Measurements from ENCODE around the gene SFT2D3. TPM values are rescaled to one million over a fixed set of nuclear protein-coding genes. Genes with fewer than 3 reads are reported as not detected.

Gene SFT2D3
- total RNA-seq, 1 donor from 2014 or later, result 7.4 TPM

DNA sequence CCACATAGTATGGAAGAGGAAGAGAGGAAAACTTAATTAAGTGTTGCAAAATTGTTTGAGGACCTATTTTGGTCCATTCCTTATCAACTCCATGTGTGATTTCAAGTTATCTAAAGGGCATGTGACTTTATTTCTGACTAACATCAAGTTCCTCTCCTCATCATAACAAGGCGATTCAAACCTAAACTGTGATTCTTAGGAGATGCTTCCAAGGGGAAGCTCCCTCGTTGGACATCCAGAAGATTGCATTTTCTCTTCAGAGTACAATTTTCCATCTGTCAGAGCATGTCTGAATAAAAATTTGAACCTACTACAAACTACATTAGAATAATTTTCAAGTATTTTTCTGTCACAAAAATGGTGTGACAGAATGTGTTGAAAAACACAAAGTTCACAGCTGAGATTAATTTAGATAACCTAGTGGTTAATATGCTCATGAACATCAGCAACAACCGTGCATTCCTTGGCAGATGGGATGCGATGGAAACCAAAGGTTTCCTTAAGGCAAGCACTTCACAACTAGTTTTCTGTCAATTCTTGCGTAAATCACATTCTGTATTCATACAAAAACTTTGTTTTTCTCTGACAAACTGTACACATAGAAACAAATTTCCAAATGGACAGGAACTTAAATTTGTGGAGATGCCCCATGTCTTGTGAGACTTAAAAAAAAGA, 4.2 kb downstream of the SFT2D3 start:
- Histone ChIP-seq H3K27ac (peak overlapping the region; percentile 28), H3K4me1 (peaks cover 48% of the 10 kb centered on the region), H3K4me3 (no peak overlapping the region), H3K36me3 (peaks cover 53% of the 10 kb centered on the region), H3K27me3 (ENCODE audit: low read depth) (no peaks in the 10 kb centered on the region), H3K9me3 (no peaks in the 10 kb centered on the region)
- ATAC-seq, result peak in 1 of 2 donors; percentile 23
- TF ChIP-seq, protein P1, sequence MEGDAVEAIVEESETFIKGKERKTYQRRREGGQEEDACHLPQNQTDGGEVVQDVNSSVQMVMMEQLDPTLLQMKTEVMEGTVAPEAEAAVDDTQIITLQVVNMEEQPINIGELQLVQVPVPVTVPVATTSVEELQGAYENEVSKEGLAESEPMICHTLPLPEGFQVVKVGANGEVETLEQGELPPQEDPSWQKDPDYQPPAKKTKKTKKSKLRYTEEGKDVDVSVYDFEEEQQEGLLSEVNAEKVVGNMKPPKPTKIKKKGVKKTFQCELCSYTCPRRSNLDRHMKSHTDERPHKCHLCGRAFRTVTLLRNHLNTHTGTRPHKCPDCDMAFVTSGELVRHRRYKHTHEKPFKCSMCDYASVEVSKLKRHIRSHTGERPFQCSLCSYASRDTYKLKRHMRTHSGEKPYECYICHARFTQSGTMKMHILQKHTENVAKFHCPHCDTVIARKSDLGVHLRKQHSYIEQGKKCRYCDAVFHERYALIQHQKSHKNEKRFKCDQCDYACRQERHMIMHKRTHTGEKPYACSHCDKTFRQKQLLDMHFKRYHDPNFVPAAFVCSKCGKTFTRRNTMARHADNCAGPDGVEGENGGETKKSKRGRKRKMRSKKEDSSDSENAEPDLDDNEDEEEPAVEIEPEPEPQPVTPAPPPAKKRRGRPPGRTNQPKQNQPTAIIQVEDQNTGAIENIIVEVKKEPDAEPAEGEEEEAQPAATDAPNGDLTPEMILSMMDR (IDR thresholded peaks at IDR 0.05), result no peak
- DNase-seq, result no peak
- intact Hi-C loops (cut with DNase I), result no loop called here

DNA sequence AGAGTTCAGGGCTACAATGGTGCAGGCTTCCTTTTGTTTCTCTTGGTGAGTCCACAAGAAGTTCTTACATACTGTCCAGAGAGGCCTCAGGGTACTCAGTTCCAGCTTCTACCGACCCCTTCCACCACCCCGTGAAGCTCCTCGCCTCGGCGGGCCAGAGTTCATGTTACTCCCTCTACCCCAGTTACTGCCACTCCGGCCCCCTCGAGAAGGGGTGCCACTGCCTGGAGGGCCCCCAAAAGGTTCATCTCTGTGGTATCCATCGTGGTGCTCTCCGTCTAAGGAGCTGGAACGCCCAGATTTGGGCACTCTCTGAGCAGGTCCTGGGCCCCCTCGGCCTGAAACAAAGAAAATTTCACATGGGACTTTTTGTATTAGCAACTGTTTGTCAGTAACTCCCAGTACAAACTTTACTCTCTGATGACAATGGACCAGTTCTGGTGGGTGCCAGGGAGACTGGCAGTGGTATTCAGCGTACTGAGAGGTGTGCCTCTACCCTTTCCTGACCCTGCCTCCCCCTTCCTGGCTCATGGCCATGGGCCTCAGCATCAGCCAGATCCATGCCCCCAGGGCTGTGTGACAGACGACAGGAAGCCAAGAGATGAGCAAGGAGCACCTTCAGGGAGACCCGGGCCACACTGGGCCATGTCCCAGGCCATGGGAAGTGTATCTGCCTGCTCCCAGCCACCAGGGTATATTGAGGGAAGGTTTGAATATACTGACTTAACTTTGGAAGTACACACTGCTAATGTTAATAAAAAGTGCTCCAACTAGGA, 5.1 kb downstream of the SFT2D3 start:
- Histone ChIP-seq H3K27ac (peak overlapping the region; percentile 28), H3K36me3 (peaks cover 53% of the 10 kb centered on the region), H3K9me3 (no peaks in the 10 kb centered on the region), H3K27me3 (ENCODE audit: low read depth) (no peaks in the 10 kb centered on the region), H3K4me3 (no peak overlapping the region), H3K4me1 (peaks cover 44% of the 10 kb centered on the region)
- no peak for ATAC-seq
- TF ChIP-seq, protein P1 (IDR thresholded peaks at IDR 0.05), result no peak
- DNase-seq, result no peak
- intact Hi-C loops (cut with DNase I), result no loop called here

DNA sequence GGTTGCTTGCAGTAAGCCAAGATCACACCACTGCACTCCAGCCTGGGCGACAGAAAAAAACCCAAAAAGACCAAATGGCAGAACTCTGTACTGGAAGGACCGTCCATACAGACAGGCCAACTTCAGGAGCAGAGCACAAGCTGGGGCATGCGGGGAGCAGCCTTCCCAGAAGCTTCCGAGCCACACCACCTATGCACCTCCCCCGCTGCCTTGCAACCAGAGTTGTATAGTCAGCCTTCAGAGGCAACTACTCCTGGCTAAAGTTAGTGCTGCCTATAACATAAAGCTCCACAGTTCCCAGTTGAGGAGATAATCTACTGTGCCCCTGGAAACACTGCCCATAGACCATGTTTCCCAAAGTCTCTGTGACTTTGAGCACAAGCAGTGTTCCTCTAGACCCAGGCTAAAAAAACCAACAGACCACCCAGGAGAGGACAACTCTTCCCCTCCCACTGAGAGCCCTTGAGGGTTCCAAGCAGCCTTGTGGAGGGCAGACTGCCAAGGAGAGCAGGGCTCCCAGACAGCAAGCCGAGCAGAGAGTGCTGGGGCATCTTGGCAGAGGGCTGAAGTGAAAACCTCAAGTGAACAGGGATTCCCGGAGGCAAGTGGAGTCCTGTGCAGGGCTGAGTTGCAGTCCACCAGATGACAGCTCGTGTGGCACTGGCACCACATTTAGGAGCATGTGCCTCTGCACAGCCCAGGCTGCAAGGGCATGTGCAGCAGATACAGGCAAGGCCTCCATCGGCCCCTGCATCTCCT, 6.8 kb downstream of the SFT2D3 start:
- H3K4me3 ChIP-seq, result no peak overlapping the region
- intact Hi-C loops (cut with DNase I), result no loop called here
- peaks cover 54% of the 10 kb centered on the region for H3K36me3 ChIP-seq
- H3K27me3 ChIP-seq (ENCODE audit: low read depth), result no peaks in the 10 kb centered on the region
- no peak overlapping the region for H3K27ac ChIP-seq
- ATAC-seq (peak; percentile 39 to 46), DNase-seq (no peak)
- H3K4me1 ChIP-seq, result peaks cover 35% of the 10 kb centered on the region
- TF ChIP-seq, protein P1 (IDR thresholded peaks at IDR 0.05), result no peak
- H3K9me3 ChIP-seq, result no peaks in the 10 kb centered on the region

DNA sequence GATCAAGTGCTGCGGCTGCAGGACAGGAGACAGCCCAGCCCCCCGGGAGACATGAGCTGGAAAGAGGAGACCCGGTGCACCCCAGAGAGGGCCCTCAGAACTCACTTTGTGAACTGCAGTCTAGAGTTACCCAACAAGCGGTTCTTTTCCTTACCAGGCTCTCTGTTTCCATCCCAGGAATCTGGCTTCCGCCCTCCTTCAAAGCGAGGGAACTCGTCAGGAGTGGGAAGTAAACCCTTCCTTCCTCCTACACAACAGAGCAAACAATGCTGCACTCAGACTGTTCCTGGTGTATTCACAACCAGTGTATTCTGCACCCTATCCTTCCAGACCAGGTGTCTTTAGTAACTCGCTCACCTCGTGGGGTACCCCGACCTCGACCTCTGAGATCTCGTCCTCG, 8.0 kb downstream of the SFT2D3 start:
- intact Hi-C loops (cut with DNase I), result no loop called here
- DNase-seq (no peak), ATAC-seq (no peak)
- Histone ChIP-seq H3K27me3 (ENCODE audit: low read depth) (no peaks in the 10 kb centered on the region), H3K4me3 (no peak overlapping the region), H3K4me1 (peaks cover 22% of the 10 kb centered on the region), H3K36me3 (peaks cover 58% of the 10 kb centered on the region), H3K27ac (no peak overlapping the region), H3K9me3 (no peaks in the 10 kb centered on the region)
- TF ChIP-seq, protein P1 (IDR thresholded peaks at IDR 0.05), result no peak

DNA sequence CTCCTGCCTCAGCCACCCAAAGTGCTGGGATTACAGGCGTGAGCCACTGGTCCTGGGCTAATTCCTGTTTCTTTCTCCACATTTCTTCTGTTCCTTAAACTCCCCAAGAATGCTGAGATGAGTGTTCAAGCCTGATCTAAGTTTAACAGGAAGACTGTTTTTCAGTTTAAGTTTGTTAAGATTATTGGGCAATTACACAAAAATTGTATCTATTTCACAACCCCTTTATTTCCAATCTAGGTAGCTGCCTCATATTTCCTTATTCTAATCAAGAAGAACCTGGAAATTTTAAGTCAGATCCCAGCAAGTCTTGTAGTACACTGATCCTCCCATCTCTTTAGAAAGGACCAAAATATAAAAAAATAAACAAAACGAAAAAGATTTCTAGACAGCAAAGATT, 11.7 kb downstream of the SFT2D3 start:
- TF ChIP-seq, protein P1 (IDR thresholded peaks at IDR 0.05), result no peak
- no peak overlapping the region for H3K4me3 ChIP-seq
- intact Hi-C loops (cut with DNase I), result no loop called here
- H3K36me3 ChIP-seq, result peaks cover 60% of the 10 kb centered on the region
- DNase-seq, result no peak
- no peak overlapping the region for H3K27ac ChIP-seq
- no peaks in the 10 kb centered on the region for H3K4me1 ChIP-seq
- H3K27me3 ChIP-seq (ENCODE audit: low read depth), result no peaks in the 10 kb centered on the region
- no peak for ATAC-seq
- no peaks in the 10 kb centered on the region for H3K9me3 ChIP-seq
